Activated CD4-positive, alpha-beta T cell treated with anti-CD3 and anti-CD28 coated beads for 48 hours (primary cell): ENCODE data around the gene GRID1.

Experiments used
- DNase-seq: peaks from one replicate; pipeline ENCODE4 v3.0.0-alpha.2; 2020

GRID1 gene

GRCh38 chr10:85900487-85900886, 466.1 kb downstream of the GRID1 start:
- no peak for DNase-seq

GRCh38 chr10:85900061-85900460, 466.5 kb downstream of the GRID1 start:
- DNase-seq = no peak

GRCh38 chr10:85891472-85891871, 475.1 kb downstream of the GRID1 start:
- DNase-seq = no peak

DNA sequence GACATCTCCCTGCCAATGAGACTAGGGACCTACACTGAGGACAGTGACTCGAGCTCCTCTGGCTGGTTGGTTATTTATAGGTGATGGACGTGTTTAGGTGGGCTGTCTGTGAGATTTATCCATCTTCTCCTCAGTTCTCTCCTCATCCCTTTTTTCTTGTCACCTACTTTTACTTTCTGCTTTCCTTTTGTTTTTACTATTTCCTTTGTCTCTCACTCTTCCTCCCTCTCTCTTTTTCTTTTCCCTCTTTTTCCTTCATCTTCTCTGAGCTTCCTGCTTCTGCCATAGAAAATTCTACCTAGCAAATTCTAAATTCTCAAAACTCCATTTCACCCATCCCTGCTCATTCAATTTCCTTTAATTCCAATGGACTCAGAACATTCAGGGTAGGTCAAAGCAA, 478.0 kb downstream of the GRID1 start:
- DNase-seq = no peak

GRCh38 chr10:85888004-85888403, 478.6 kb downstream of the GRID1 start:
- no peak for DNase-seq

DNA sequence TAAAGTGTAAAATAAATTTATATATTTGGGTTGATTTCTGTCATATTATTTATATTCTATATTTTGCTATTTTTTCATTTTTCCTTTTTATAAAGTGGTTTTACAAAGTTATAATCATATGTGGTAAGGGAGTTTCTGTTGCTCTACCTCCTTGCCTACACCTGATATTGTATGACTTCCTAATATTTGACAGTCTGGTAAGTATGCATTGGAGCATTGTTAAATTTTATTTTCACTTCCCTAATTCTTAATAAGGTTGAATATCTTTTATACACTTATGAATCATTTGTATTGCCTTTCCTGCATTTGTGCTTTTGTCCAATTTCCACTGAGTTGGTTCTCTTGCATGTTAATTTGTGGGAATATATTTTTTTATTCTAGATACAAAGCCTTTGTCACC, 492.4 kb downstream of the GRID1 start:
- DNase-seq = no peak

DNA sequence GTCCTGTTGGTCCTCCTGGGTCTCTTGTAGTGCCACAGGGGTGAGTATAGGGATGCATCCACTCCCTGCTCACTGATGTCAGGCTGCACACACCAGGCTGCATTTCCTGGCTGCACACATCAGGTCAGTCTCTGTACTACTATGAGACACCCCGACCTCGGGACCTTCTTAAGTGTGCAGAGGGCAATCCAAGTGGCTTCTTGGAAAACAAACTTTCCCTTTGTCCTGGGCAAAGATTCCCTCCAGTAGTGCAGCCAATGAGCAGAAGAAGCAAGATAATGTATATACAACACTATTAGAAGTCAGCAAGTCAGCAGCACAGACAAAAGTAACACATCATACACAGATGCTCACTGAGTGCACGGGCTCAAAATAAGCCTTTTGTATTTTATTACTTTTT, 493.5 kb downstream of the GRID1 start:
- no peak for DNase-seq

DNA sequence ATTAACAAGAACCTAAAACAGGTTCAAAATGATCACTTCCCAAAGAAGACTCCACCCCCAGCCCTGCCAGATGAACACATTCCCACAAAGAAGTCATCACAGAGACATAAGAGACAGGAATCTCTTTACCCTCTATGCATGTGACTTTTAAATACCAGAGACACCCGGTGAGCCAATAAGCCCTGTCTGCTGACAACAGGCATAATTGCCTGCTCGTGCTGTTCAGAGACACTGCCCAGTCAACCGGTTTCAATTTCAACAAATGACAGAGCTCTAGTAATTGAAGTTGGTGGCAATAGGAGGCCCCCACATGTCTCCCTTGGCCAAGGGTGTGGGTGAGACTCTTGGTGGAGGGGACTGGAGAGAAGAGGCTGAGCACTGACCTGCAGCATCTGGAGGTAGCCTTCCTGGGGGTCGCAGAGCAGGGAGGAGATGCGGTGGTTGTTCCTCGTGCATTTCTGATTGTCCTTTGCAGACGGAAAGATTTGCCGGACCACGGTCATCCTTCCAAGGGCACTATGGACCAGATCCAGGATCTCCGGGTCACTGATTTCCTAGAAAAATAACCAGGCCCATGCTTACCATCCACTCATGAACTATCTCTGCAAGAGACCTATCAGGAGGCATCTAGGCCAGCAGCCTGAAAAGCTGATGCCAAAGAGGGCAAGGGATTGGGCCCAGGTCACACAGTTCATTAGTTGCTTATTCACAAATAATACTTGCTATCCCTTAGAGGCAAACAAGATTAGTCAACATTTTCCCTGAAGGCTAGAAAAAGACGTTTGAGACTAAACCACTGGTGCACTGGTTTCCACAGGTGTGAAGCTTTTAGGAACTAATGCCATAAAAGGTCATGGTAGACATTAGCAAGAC, 497.7 kb downstream of the GRID1 start:
- DNase-seq = no peak

- DNase-seq = no peak
These were observed 501.6 kb downstream of the GRID1 start for GRCh38 chr10:85864868-85865526.

DNA sequence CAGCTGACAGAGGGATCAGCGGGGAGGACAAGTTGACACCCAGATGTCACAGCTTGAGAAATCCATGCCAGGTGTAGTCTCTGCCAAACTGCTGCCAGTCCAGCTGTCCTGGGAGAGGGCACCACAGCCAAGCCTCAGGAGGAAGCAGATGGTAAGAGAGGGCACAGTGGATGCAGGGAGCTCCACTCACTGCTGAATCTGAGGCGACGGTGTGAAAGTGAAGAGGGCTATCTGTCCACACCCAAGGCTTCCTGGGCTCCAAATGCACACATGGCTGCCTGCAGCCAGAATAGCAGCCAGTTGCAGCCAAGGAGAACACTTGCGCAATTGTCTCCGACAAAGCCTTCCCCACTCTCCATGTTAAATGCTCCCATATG, 502.4 kb downstream of the GRID1 start:
- no peak for DNase-seq

GRCh38 chr10:85863301-85864172, 503.1 kb downstream of the GRID1 start:
- no peak for DNase-seq

DNA sequence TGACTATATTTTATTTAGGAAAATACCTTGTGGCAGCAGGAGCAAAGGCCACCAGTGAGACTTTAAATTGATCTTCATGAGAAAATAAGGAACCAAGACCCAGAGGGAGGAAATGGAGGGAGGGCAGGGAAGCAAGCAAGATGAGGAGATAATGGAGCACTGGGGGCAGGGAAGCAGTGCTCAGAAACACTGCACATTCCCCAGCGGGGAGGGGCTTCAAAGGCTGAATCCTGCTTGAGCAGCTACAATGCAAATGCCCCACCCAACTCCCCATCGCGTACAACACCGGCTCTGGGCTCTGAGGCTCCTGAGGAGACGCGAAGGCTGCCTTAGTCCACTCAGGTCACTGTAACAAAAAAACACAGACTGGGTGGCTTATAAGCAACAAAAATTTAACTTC, 503.8 kb downstream of the GRID1 start:
- DNase-seq = no peak

- DNase-seq = no peak
These were observed 504.9 kb downstream of the GRID1 start for GRCh38 chr10:85861513-85862197.

GRCh38 chr10:85859859-85860258, 506.7 kb downstream of the GRID1 start:
- DNase-seq = no peak

DNA sequence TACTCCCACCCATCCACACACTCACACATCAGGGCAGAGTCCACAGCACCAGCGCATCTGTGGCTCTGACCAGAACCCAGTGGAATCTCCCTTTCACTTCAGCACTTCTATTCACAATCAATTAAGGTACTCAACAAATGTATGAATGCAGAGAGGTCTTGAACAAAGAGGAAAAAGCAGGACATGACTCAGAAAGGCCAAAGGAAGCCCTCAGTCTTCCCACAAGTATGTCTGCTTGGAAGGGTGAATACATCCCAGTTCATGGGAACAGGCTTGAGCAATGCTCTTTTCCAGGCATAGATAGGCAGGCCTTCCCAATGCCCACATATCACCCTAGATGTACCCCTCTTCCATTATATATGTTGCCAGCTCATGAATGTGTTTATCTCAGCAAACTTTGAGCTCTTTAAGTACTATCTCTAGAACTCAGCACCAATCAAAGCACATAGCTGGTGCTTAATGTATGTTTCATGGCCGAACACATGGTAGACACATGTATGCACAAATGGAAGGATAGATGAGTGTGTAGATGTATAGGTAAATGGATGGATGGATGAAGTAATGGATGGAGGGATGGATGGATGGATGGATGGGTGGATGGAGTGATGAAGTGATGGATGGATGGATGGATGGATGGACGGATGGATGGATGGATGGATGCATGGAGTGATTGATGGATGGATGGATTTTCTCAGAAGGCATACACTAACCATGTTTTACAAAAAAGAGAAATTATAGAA, 507.6 kb downstream of the GRID1 start:
- DNase-seq = no peak

DNA sequence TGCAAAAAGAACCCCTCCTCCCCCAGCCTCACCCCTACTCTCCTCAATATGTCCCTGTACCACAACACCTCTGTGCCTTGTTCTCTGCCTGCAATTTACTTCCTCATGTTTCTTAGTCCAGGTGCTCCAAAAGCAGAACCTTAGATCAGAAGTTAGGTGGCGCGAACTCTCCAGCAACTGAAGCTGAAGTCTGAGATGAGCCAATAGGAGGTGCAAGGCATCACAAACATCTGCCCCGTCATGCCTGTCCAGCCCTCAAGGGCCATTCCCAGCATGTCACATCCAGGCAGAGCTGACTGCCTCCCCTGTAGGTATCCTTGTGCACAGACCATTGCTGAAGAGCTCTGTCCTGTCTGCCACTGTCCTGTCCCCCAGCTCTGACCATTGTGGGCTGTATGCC, 508.8 kb downstream of the GRID1 start:
- no peak for DNase-seq

- no peak for DNase-seq
These were observed 509.3 kb downstream of the GRID1 start for GRCh38 chr10:85857305-85857704.

DNA sequence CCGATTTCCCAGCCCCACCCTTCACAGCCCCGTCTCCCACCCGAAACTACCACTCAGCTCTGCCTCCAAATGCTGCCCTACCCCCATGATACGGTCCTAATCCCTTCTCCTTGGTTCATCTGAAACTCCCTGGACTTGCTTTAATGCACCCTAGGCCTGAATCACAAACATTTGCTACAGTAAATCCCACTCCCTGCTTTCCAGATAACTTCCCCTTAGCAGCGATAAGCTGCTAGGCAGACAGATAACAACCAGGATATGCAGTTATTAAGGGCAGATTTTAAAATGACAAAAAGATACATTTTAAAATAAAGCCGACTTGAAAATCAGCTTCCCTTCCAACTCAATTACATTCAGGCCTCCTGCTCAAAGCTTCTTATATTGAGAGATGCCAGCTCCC, 514.7 kb downstream of the GRID1 start:
- DNase-seq = no peak

- no peak for DNase-seq
These were observed 515.3 kb downstream of the GRID1 start for GRCh38 chr10:85851325-85851724.

DNA sequence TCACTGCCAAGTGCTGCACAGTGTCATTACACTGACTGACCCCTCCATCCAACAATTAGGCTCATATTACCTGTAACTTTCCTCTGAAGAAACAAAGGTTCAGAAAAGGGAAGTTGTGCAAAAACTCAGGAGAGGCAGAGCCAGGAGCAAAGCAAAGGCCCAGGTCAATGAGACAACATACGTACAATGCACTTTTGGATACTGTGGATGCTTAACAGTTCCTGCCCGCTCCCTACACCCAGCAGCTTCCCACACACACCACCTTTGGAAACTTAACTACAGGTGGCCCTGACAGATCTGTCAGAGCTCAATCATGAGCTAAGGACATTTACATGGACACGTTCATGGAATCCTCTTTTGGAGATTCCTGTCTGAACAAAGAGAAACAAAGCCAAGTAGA, 515.9 kb downstream of the GRID1 start:
- DNase-seq = no peak

DNA sequence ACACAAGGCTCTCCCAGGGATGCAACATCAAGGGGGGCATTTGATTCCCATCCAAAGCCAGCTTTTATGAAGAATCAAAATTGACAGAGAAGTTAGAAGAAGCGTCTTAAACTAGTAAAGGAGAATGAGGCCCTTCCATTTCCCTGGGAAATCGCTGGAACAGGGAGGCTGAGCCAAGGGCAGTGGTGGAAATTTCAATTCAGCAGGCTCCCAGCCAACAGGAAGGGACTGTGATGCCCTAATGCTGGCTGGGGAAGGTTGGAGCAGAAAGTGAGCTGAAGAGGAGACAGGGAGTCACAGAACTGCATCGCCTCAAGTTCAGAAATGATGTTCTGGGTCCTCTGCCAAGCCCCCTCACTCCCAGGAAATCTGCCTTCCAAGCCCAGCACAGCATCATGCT, 517.3 kb downstream of the GRID1 start:
- DNase-seq = no peak

GRCh38 chr10:85848756-85849155, 517.8 kb downstream of the GRID1 start:
- DNase-seq = no peak
